ENCODE measurements around the gene PFDN6. TPM values are rescaled to one million over a fixed set of nuclear protein-coding genes. Genes with fewer than 3 reads are reported as not detected.

PFDN6 gene
- total and polyA plus RNA-seq, 9 of the 15 experiments (the other 6 are each of a cell fraction or from before 2014, with no cell fraction given), result 6.8 to 475 (median 216) TPM

DNA sequence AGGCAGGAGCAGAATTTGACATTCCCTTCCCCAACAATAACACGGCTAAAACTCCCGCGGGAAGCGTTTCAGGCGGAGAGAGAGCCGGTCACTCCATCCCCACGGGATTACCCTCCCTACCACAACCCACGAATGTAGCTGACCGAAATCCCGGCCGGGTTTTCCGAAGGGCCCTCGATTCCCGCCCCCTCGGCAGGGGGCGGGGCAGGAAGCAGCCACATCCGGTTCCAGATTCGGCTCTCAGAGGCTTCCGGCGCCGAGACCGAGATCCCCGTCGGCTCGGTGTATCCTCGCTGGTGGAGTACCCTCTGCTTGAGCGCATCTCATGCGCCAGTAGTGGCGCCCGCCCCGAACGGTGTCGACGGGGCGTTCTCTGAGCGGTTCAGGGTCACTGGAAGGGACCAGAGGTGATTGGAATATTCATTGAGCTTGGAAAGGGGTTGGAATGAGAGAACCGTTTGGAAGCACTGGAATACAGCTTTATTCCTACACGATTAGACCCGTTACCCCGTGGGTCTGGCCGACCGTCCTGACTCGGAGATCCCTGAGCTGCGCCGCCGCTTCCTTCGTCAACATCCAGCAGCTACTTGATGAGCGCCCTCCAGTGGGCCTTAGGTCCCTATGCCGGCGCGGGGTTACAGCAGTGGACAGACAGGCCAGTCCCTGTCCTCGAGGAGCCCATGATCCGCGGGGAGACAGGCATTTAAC lies 10.0 kb downstream of the PFDN6 start (continued):
- TF ChIP-seq KDM4B (IDR thresholded peaks at IDR 0.05; ENCODE audit: borderline replicate concordance in 2 of 2, low read depth in 1 of 2), result no peak; a peak in 1 of 4 replicates
- TF ChIP-seq ESRRA (IDR thresholded peaks at IDR 0.05; ENCODE audit: borderline replicate concordance, low read depth), result 0 out of 2 replicates have a peak, but pooled peaks have one; percentile 34
- TF ChIP-seq EWSR1 (IDR thresholded peaks at IDR 0.05; ENCODE audit: borderline replicate concordance, low read depth, partially characterized antibody), result no peak
- TF ChIP-seq TARDBP (IDR thresholded peaks at IDR 0.05), result peak; percentile 23; the same call in 1 of the 2 replicates
- TF ChIP-seq ZNF561 (CRISPR knock-in tag; conservative IDR thresholded peaks at IDR 0.05), result no peak
- TF ChIP-seq GABPA (tag; conservative IDR thresholded peaks at IDR 0.05; ENCODE audit: low read depth), result peak; percentile 97
- TF ChIP-seq, protein P1, sequence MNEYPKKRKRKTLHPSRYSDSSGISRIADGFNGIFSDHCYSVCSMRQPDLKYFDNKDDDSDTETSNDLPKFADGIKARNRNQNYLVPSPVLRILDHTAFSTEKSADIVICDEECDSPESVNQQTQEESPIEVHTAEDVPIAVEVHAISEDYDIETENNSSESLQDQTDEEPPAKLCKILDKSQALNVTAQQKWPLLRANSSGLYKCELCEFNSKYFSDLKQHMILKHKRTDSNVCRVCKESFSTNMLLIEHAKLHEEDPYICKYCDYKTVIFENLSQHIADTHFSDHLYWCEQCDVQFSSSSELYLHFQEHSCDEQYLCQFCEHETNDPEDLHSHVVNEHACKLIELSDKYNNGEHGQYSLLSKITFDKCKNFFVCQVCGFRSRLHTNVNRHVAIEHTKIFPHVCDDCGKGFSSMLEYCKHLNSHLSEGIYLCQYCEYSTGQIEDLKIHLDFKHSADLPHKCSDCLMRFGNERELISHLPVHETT (CRISPR knock-in tag; conservative IDR thresholded peaks at IDR 0.05 in 1 of 2, IDR thresholded peaks at IDR 0.05 in 1 of 2), result peak in 1 of 2 experiments; percentile 79; a peak in 2 of 4 replicates
- TF ChIP-seq SAP30 (IDR thresholded peaks at IDR 0.05; ENCODE audit: borderline replicate concordance, insufficient read depth, low read depth, low read length, poor library complexity, severe bottlenecking), result peak; percentile 61
- TF ChIP-seq, protein P2, sequence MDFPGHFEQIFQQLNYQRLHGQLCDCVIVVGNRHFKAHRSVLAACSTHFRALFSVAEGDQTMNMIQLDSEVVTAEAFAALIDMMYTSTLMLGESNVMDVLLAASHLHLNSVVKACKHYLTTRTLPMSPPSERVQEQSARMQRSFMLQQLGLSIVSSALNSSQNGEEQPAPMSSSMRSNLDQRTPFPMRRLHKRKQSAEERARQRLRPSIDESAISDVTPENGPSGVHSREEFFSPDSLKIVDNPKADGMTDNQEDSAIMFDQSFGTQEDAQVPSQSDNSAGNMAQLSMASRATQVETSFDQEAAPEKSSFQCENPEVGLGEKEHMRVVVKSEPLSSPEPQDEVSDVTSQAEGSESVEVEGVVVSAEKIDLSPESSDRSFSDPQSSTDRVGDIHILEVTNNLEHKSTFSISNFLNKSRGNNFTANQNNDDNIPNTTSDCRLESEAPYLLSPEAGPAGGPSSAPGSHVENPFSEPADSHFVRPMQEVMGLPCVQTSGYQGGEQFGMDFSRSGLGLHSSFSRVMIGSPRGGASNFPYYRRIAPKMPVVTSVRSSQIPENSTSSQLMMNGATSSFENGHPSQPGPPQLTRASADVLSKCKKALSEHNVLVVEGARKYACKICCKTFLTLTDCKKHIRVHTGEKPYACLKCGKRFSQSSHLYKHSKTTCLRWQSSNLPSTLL (IDR thresholded peaks at IDR 0.05), result no peak
- TF ChIP-seq, protein P3, sequence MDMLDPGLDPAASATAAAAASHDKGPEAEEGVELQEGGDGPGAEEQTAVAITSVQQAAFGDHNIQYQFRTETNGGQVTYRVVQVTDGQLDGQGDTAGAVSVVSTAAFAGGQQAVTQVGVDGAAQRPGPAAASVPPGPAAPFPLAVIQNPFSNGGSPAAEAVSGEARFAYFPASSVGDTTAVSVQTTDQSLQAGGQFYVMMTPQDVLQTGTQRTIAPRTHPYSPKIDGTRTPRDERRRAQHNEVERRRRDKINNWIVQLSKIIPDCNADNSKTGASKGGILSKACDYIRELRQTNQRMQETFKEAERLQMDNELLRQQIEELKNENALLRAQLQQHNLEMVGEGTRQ (CRISPR knock-in tag; IDR thresholded peaks at IDR 0.05), result no peak
- TF ChIP-seq ZNF133 (CRISPR knock-in tag; IDR thresholded peaks at IDR 0.05), result no peak
- peak; percentile 76; the same call in 1 of the 2 replicates for TF ChIP-seq SAFB (IDR thresholded peaks at IDR 0.05; ENCODE audit: borderline replicate concordance, low read depth, low read length)

All from K562 (cell line).